ENCODE data around the gene RXRA.

RXRA gene

GRCh38 chr9:134428559-134428958 is 102.3 kb downstream of the RXRA start:
- TF ChIP-seq, protein P1, sequence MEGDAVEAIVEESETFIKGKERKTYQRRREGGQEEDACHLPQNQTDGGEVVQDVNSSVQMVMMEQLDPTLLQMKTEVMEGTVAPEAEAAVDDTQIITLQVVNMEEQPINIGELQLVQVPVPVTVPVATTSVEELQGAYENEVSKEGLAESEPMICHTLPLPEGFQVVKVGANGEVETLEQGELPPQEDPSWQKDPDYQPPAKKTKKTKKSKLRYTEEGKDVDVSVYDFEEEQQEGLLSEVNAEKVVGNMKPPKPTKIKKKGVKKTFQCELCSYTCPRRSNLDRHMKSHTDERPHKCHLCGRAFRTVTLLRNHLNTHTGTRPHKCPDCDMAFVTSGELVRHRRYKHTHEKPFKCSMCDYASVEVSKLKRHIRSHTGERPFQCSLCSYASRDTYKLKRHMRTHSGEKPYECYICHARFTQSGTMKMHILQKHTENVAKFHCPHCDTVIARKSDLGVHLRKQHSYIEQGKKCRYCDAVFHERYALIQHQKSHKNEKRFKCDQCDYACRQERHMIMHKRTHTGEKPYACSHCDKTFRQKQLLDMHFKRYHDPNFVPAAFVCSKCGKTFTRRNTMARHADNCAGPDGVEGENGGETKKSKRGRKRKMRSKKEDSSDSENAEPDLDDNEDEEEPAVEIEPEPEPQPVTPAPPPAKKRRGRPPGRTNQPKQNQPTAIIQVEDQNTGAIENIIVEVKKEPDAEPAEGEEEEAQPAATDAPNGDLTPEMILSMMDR (IDR thresholded peaks at IDR 0.05; ENCODE audit: low read depth, low read length), result no peak

DNA sequence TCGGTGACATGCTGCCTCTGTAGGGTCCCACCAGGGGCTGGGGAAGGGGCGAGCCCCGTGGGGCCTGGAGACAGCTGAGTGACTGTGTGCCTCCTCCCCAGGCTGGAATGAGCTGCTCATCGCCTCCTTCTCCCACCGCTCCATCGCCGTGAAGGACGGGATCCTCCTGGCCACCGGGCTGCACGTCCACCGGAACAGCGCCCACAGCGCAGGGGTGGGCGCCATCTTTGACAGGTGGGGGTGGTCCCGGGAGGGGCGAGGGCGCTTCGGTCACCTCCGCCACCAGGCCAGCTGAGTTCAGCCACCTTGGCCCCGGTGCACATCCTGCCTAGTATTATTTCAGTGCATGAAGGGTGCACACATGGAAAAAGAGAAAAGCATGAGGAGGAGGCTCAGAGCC is 102.8 kb downstream of the RXRA start:
- no peak for DNase-seq (ENCODE audit: extremely low read depth, low read depth)
- TF ChIP-seq, protein P1 (IDR thresholded peaks at IDR 0.05; ENCODE audit: low read depth, low read length), result no peak

More at GRCh38 chr9:134428559-134428958, 102.3 kb downstream of the RXRA start:
- DNase-seq (ENCODE audit: extremely low read depth, low read depth), result no peak

GRCh38 chr9:134429481-134429880 is 103.2 kb downstream of the RXRA start:
- TF ChIP-seq, protein P1 (IDR thresholded peaks at IDR 0.05; ENCODE audit: low read depth, low read length), result no peak
- DNase-seq (ENCODE audit: extremely low read depth, low read depth), result no peak

DNA sequence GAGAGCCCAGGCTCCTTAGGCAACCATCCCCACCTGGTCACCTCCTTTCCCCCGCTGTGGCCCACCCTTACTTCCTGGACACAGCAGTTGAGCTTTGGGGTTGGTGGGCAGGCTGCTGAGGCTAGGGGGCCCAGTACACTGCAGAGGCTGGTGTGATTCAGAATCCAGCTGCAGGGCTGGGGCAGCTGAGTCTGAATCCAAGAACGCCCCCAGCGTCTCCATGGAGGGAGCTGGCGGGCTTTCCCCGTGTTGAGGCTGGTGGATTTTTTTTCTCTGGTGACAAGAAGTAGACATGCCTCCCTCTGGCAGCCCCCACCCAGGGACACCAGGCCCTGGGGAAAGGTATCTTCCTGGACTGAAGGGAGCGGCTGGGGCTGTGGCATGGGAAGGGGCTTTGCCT is 104.8 kb downstream of the RXRA start:
- TF ChIP-seq, protein P1 (IDR thresholded peaks at IDR 0.05; ENCODE audit: low read depth, low read length), result no peak
- DNase-seq (ENCODE audit: extremely low read depth, low read depth), result no peak

DNA sequence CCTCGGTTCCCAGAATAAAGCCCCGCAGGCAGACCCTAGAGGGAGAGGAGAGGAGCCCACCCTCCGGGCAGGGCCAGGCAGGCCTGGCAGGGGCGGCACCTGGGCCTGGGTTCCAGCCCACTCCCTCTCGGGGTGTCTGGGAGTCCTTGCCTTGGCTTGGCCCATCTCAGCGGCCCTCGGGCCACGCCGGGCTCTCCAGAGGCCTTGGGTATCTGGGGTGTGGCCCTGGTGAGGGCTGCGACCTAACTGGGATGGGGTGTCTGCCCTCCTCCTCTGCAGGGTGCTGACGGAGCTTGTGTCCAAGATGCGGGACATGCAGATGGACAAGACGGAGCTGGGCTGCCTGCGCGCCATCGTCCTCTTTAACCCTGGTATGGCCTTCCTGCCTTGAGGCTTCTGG is 105.4 kb downstream of the RXRA start:
- no peak for DNase-seq (ENCODE audit: extremely low read depth, low read depth)
- TF ChIP-seq, protein P1 (IDR thresholded peaks at IDR 0.05; ENCODE audit: low read depth, low read length), result no peak

GRCh38 chr9:134432471-134432870 is 106.2 kb downstream of the RXRA start:
- TF ChIP-seq, protein P1 (IDR thresholded peaks at IDR 0.05; ENCODE audit: low read depth, low read length), result no peak
- no peak for DNase-seq (ENCODE audit: extremely low read depth, low read depth)

DNA sequence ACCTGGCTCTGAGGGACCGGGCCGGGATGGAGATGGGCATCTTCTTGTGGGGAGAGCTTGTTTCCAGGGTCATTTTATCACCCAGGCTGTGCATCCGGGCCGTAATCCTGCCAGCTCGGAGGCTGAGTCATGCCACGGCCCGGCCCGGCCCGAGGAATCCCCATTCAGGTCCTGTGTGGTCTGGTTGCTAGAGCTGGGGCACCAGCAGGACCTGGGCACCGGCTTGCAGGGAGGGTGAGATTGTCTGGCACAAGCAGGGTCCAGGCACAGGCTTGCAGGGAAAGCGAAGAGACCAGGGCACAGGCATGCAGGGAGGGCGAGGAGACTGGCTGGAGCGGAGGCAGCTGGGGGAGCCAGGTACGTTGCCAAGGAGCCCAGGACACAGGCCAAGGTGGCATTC is 106.8 kb downstream of the RXRA start:
- TF ChIP-seq, protein P1 (IDR thresholded peaks at IDR 0.05; ENCODE audit: low read depth, low read length), result no peak
- DNase-seq (ENCODE audit: extremely low read depth, low read depth), result no peak

Data from AG09319 (cell line).